HK-2 (cell line): ENCODE data around the gene CTU1.
"Not testable (repeated sequence)": the region's sequence is repeated elsewhere in the genome, so short reads cannot be mapped to it uniquely, and the experiment has no call there.

Experiments used
- DNase-seq: peaks from one replicate; pipeline ENCODE4 v3.0.0-alpha.2; 2018; ENCODE audit not compliant: unreplicated experiment

The CTU1 gene

DNA sequence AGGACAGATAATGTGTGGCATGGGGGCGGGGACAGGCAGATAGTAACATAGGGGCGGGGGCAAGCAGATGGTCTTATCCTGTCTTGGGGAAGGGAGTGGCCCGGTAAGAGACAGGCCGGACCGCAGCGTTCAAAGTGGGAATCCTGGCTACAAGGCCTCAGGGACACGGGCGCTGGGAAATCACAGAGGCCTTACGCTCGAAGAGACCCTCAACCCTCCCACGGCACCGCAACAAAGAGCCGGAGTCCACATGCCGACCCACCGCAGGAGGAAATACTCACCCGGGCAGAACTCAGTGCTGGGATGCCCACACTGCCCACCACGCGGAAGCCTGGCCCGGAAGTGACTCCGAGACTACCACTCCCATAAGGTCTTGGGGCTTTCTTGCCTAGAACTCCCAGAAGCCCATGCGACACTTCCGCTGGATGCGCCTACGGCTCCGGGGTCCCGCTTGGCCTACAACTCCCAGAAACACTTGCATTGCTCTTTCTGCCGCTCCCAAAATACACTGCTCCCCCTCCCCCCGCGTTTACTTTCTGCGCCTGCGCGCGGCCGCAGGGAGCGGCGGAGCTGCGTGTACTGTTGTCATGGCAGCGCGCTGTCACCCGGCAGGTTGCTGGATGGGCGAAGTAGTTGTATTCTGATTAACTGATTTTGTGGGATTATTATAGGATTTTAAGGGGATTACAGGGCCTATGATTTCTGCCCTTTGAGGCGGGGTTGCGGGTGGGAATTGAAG, at the start of gene CTU1:
Gene CTU1 (minus strand): TSS at position 344 of the 739 bp plus-strand sequence. CDS start 3,840 bp downstream, outside the sequence.
- peak; percentile 99 for DNase-seq

DNA sequence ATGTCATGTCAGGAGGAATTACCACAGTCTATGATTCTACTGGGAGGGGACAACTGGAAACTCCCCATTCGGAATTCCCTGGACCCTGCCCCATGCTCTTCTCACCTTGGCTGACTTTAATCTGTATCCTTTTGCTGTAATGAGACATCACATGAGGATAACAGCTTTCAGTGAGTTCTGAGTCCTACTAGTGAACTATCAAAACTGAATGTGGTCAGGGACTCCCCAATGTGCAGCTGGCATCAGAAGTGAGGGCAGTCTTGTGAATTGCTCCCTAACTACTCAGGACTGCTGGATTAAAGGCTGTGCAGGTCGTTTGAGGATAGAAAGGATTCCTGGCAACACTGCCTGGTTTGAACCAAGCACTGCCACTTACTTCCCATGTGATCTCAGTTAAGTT, 49.1 kb upstream of the CTU1 start:
- no peak for DNase-seq

DNA sequence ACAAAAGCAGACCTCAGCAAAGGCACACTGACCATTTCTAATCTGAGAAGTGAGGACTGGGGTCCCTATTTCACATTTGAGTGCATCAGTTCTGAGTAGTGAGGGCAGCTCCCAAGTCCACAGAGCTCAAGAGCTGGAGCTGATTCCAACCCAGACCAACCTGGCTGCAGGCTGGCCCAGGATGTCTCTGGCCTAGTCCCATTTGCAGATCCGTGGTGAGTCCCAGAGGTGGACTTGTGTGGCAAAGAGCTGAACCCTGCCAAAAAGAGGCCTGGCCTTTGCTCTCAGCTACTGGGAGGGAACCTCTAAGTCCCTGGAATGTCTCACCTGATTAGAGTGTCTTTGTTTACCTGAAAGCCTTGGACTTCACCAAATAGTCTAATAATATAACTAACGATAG, 48.5 kb upstream of the CTU1 start:
- DNase-seq = no peak

DNA sequence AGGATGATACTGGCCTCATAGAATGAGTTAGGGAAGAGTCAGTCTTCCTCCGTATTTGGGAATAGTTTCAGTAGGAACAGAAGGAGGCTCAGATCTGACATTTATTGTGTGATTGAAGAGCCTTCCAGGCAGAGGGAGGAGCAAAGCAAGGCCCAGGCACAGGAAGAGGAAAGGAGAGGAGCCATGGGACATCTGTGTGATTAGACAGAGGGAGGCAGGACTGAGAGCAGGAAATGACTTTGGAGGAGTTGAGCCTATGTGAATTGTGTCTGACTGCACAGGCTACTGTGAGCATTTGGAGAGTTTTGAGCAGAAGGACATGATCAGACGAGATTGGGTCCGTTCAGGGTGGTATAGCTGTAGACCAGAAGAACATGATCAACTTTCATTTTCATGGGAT, 42.4 kb upstream of the CTU1 start:
- no peak for DNase-seq

DNA sequence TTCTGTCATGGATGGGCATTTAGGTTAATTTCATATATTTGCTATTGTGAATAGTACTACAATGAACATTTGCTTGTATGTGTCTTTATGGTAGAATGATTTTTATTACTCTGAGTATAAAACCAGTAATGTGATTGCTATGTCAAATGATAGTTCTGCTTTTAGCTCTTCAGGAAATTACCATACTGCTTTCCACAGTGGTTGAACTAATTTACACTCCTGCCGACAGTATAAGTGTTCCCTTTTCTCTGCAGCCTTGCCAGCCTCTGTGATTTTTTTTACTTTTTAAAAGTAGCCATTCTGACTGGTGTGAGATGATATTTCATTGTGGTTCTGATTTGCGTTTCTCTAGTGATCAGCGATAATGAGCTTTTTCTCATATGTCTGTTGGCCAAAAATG, 40.4 kb upstream of the CTU1 start:
- no peak for DNase-seq

DNA sequence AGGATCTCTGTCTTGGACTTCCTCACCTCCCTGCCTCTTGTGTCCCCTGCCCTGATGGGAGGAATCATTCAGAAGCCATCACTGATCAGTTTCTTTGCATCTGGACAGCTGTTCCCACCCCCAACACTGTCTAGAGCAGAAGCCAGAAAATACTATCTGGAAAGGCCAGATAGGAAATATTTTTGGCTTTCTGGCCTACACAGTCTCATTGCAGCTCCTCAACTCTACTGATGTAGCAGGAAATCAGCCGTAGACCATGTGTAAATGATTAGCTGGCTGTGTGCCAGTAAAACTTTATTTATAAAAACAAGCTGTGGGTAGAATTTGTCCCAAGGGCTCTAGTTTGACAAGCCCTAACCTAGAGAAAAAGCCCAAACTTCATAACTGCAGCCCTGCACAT, 39.5 kb upstream of the CTU1 start:
- no peak for DNase-seq

DNA sequence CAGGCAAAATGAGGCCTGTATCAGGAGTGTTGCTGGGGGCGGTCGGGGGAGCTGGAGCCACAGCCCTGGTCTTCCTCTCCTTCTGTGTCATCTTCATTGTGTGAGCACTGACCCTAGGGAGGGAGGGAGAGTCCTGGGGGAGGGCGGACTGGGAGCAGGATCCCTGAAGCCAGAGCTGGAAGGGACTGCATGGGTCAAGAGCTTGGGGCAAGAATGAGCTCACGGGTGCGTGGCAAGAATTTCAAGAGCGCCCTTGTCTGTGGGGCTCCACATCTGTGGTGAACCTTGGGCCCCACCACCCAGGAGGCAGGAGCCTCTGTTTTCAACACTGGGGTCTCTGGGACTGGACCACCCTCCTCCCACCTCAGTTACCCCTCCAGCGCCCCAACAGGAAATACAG, 38.5 kb upstream of the CTU1 start:
- no peak for DNase-seq

DNA sequence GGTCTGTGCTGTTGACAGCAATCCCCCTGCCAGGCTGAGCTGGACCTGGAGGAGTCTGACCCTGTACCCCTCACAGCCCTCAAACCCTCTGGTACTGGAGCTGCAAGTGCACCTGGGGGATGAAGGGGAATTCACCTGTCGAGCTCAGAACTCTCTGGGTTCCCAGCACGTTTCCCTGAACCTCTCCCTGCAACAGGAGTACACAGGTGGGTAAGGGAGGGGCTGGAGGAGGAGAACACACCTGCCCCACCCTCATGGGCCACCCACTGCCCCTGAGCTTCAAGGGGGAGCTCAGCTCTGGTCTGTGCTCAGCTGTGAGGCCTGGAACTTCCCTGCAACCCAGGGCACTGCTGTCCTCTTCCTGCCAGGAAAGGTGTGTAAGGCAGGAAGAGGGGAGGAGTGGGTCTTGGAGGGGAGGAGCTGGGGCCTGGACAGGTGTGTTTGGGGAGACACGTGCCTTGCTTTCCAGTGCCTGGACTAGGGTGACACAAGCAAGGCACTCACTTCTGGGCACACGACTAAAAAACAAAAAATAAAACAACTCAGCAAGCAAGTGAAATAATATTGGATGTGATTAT, 37.8 kb upstream of the CTU1 start:
- no peak for DNase-seq

DNA sequence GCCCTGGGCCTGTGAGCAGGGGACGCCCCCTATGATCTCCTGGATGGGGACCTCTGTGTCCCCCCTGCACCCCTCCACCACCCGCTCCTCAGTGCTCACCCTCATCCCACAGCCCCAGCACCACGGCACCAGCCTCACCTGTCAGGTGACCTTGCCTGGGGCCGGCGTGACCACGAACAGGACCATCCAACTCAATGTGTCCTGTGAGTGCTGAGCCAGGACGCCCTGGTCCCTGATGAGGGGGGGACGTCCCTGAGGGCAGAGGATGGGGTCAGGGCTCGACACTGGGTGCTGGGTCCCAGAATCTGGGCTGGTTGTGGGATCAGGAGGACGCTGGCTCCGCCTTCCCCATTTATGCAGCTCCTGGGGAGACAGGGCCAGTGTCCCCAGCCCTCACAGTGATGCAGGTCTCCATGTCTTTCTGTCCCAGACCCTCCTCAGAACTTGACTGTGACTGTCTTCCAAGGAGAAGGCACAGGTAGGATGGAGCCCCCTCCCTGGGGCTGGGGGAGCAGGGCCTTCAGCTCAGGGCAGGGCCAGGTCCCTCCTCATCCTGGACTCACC, 36.4 kb upstream of the CTU1 start:
- DNase-seq = no peak

DNA sequence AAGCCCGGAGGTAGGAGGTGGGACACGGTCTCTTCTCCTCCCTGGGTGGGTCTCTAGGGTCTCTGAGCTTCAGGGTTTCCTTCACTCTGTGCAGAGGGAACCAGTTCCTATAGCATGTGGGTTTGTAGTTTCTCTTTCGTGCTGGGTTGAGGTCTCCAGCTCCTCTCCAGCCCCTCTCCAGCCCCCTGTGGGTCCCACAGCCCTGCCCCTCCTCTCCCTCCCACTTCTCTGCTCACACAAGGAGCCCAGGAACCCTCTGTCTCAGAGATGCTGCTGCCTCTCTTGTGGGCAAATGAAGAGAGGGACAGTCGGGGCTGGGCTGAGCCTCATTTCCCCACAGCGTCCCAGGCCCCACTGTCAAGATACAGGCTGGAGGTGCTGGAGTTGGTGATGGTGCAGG, 35.3 kb upstream of the CTU1 start:
- DNase-seq = no peak

DNA sequence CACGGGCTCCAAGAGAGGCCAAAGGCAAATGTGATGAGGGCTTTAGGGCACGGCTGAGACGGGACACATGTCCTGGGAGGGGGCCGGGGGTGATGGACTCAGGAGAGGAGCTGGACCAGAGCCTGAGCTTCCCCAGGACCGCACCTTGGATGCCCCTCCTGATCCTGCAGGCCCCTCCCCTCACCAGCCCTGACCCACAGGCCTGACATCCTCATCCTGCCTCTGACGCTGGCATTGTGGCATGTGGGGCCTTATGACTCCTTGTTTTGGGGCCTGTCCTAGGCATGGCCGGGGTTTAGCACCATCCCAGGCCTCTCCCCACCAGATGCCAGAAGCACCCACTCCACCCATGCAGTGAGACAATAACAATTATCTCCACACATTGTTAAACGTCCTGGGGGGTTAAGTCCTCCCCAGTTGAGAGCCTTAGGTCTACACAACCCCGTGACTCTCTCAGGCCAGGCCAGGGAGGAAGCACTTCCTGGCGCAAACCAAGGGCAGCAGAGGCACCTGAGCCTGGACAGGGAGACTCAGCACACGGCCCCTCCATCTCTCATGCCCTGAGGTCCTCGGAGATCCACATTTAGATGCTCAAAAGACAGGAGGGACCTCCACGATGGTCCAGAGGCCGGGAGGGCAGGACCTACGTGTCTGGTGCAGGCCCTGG, 34.7 kb upstream of the CTU1 start:
- DNase-seq = not testable (repeated sequence)

DNA sequence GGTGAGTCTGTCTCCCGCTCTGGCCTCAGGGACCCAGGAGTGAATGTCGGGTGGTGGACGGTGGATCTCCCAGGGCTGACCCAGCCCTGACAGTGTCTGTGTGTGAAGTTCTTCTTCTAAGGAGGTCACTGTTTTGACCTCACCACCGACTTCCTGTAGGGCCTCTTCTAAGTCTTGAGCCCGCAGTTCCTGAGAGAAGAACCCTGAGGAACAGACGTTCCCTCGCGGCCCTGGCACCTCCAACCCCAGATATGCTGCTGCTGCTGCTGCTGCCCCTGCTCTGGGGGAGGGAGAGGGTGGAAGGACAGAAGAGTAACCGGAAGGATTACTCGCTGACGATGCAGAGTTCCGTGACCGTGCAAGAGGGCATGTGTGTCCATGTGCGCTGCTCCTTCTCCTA, 33.9 kb upstream of the CTU1 start, which contains the start of gene SIGLEC7:
Gene SIGLEC7 (plus strand): TSS at position 183 of the 400 bp plus-strand sequence. CDS start 69 bp downstream, at position 252.
- DNase-seq = no peak

DNA sequence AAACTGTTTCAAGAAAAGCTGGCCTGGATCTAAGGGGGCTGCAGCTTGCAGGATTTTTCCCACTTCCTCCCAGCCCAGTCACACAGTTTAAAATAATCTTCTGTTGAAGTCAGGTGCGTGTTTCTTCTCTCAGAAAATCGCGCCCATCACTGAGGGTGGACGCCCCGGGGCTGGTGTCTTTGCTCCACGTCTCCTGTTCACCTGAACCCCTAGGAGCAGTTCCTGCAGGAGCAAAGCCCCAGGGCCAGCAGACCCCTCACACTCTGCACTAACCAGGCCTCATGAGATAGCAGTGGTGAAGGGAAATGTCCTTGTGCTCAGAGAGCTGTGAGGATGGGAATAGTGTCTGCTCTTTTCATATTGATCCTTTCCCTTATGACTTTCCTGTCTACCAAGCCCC, 33.0 kb upstream of the CTU1 start:
- no peak for DNase-seq

DNA sequence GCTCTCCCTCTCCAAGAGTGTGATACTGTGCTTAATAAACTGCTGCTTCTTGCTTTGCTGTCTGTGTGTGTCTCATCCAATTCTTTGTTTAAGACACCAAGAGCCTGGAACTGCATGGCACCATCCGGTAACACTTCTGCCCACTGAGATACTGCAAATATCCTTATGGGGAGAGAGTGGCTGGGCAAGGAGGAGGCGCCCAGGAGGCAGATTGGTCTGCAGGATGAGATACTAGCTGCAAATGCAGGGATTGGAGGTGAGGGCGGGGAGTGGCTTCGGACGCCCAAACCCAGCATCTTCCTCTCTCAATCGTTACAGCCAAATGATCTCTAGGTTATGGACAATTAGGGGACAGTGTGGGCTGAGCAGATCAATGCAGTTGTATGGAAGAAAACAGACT, 32.2 kb upstream of the CTU1 start:
- no peak for DNase-seq

DNA sequence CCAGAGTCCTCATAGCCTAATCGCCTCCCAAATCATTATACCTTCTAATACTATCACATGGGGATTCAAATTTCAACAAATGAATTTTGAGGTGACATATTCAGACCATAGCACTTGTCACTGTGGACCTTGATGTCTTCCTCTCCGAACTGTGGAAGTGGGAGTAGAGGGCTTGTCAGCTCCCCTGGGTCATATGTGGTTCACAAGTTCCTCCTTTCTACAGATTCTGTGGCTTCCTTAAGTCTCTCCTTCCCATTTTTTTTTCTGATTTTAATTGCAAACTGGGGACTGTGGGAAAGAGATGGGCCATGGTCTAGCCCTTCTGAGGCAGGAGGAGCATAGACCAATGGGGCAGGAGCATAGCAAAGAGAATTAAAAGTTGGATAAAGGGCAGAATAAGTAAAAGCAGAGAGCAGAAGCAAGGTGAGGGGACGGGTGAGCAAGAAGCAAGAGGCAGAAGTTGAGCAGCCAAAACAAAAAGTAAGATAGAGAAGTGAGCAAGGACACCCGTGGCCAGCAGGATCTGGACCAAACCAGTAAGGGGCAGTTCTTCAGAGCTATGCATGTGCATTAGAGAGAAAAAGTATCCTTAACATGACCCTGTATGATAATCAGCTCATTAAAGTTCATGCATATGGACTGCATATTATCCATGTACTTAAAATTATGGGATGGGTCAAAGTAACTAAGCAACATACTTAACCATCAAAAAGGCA, 31.2 kb upstream of the CTU1 start:
- no peak for DNase-seq

DNA sequence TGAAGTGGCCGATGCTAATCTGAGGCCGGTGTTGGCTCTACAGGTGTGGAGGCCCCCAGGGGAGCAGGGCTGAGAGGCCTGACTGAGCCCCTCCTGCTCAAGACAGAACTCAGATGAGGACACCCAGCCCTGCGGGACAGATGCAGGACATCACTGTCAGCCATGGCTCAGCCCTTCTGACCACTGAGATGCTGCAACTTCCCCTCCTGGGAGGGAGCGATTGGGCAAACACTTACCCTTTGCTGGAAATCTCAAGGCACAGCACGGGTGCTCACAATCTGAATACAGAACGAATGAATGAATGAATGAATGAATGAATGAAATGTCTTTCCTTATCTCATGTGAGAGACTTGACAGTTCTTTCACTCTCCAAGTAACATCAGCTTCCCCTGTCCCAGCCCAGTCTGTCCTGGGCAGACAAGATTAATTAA, 30.4 kb upstream of the CTU1 start:
- no peak for DNase-seq

DNA sequence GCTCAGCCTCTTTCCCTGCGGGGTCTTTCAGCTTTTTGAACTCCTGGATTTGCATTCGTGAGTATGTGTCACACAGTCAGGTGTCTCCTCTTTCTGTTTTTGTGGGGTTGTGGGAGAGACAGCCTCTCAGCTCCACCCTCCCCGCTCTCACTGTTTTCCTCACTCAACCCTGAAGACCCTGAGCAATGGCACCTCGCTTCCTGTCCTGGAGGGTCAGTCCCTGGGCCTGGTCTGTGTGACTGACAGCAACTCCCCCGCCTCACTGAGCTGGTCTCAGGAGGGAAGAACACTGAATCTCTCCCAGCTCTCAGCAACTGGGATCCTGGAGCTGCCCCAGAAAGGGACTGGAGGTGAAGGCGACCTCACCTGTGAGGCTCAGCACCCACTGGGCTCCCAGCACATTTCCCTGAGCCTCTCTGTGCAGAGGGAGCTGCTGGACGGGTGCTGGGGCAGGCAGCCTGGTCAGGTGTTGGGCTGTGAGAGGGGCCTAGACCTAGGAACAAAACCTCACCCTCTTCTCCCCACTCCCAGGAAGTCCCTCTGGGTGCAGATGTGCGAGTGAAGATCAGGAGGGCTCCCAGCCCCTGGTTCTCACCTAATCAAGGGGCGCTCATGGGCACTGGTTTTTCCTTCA, 29.7 kb upstream of the CTU1 start:
- DNase-seq = no peak

DNA sequence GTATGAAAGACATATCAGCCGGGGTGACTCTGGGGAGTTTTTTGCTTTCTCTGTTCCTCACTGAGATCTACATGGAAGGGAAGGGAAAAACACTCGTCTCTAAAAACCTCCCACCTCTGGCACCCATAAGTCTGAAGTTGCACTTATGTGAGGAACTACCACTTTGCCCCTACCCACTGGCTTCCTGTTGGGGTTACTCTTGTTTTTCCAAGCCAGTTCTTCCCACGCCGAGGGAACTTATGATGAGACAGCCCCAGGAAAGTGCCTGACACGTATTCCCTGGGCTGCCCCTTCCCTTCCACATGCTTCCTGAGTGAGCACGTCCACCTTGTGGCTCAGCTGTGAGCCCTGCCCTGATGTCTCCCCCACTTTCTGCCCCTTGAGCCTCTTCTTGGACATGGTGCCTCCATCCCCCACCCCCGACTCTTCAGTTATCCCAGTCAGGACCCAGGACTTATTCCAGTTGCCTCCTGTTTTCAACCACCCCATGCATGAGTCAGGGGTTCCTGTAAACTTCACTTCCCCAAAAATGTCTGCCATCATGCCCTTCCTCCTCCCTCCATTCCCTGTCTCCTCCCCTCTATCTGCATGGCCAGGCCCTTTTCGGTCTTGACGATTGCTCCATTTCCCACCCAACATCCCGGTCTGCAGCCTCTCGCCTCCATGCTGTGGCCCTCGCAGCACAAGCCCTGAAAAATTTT, 28.8 kb upstream of the CTU1 start:
- no peak for DNase-seq

DNA sequence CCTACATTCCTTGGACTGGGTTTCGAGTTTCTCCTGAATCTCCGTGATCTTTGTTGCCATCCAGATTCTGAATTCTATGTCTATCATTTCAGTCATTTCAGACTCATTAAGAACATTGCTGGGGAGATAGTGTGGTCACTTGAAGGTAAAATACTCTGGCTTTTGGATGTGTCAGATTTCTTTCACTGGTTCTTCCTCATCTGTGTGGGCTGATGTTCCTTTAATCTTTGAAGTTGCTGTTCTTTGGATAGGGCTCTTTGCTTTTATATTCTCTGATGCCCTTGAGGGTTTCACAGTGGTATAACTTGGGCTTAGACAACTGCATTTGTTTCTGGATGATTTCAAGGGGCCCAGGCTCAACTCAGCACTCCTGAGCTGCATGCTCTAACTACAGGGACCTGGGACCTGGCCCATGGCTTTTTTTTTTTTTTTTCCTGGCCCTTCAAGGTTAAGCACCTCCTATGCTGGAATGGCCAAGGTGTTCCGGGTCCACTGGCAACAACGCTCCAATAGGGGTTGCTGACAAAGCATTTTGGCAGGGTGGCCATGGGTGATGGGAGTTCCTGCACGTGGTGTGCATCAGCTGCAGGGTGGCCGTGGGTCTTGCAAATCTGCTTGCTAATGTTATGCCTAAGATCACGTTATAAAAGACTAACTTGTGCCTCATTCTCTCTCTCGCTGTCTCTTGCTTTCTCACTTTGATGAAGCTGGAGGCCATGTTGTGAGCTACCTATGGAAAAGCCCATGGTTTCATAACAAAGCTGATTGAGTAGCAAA, 28.0 kb upstream of the CTU1 start:
- DNase-seq = no peak

DNA sequence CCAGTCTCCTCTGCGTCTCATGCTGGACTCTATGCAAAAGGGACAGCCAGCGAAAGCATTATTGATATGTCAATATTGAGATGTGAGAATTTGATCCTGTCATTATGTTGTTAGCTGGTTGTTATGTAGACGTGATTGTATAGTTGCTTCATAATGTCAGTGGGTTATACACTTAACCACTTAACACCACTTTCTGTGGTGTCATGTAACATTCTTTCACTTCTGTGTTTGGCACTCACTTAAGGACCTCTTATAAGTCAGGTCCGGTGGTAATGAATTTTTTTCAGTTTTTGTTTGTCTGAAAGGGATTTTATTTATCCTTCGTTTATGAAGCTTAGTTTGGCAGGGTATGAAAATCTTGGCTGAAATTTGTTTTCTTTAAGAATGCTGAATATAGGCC, 26.8 kb upstream of the CTU1 start:
- DNase-seq = no peak
